ENCODE measurements around the gene MOB3A.

GRCh38 chr19:2138061-2138728 is 42.1 kb upstream of the MOB3A start:
- TF ChIP-seq CTCF (conservative IDR thresholded peaks at IDR 0.05; ENCODE audit: low read length) (no peak), EZH2phosphoT487 (IDR thresholded peaks at IDR 0.05; ENCODE audit: borderline replicate concordance) (no peak)

Data from Loucy (cell line).